ENCODE measurements around the gene NDRG4.

- no peak for TF ChIP-seq EP300 (conservative IDR thresholded peaks at IDR 0.05; ENCODE audit: poor library complexity, severe bottlenecking)
- TF ChIP-seq CTCF (IDR thresholded peaks at IDR 0.05; ENCODE audit: poor library complexity, severe bottlenecking): no peak
- TF ChIP-seq EZH2 (IDR thresholded peaks at IDR 0.05; ENCODE audit: borderline replicate concordance, insufficient read depth, low read length, poor library complexity, severe bottlenecking): no peak
- no peak for TF ChIP-seq TAF1 (IDR thresholded peaks at IDR 0.05; ENCODE audit: low read depth)
Measured at GRCh38 chr16:58502217-58502921, 2.4 kb downstream of the NDRG4 start.

All from neural cell (in vitro differentiated cells).